T-helper 1 cell (primary cell): ENCODE measurements around the gene FLNC.
A peak's percentile ranks its signal among the peaks of the same experiment; 100 is the strongest.

Source experiments
- DNase-seq, 5 donors: peaks; one replicate each; pipeline ENCODE4 v3.0.0-alpha.2; 2012 to 2020
- total RNA-seq, 4 donors: gene quantifications; one replicate each; lab custom pipeline; 2026; lab: John Stamatoyannopoulos, UW

FLNC gene
- total RNA-seq = 0 to 0.46 (median 0.14) reads per million in 4 donors

GRCh38 chr7:128830231-128831177 is at the start of gene FLNC:
Gene FLNC (plus strand): TSS chr7:128830406. CDS start chr7:128830638, 232 bp downstream.
- peak in 2 of 5 donors; percentile 13 to 34 for DNase-seq

- DNase-seq = no peak
Observed at GRCh38 chr7:128781126-128781525, 49.1 kb upstream of the FLNC start.

- no peak for DNase-seq
Observed at GRCh38 chr7:128781851-128782250, 48.4 kb upstream of the FLNC start.

- no peak for DNase-seq
Observed at GRCh38 chr7:128783143-128783861, 46.9 kb upstream of the FLNC start.

- no peak for DNase-seq
Observed at GRCh38 chr7:128785738-128786137, 44.5 kb upstream of the FLNC start.

GRCh38 chr7:128788446-128789412 is 41.5 kb upstream of the FLNC start:
- no peak for DNase-seq

GRCh38 chr7:128790315-128791041 is 39.7 kb upstream of the FLNC start:
- DNase-seq = no peak

GRCh38 chr7:128791121-128791971 is 38.9 kb upstream of the FLNC start, which contains the start of gene CCDC136:
Gene CCDC136 (plus strand): TSS chr7:128791968. CDS start chr7:128792412, 444 bp downstream.
- peak; percentile 71 to 79 (median 74) for DNase-seq

- no peak for DNase-seq
Observed at GRCh38 chr7:128791972-128792327, 38.3 kb upstream of the FLNC start.

- no peak for DNase-seq
Observed at GRCh38 chr7:128792471-128793180, 37.6 kb upstream of the FLNC start.

- DNase-seq = no peak
Observed at GRCh38 chr7:128793181-128793547, 37.0 kb upstream of the FLNC start.

- peak in 1 of 5 donors; percentile 11 for DNase-seq
Observed at GRCh38 chr7:128794020-128794419, 36.2 kb upstream of the FLNC start.

- no peak for DNase-seq
Observed at GRCh38 chr7:128794436-128794835, 35.8 kb upstream of the FLNC start.

- no peak for DNase-seq
Observed at GRCh38 chr7:128795129-128795528, 35.1 kb upstream of the FLNC start.

GRCh38 chr7:128796327-128796726 is 33.9 kb upstream of the FLNC start:
- no peak for DNase-seq

GRCh38 chr7:128799451-128799850 is 30.8 kb upstream of the FLNC start:
- DNase-seq = no peak

GRCh38 chr7:128800567-128800966 is 29.6 kb upstream of the FLNC start:
- no peak for DNase-seq

GRCh38 chr7:128801003-128801402 is 29.2 kb upstream of the FLNC start:
- DNase-seq = no peak

GRCh38 chr7:128801667-128802418 is 28.4 kb upstream of the FLNC start:
- DNase-seq = no peak
